ENCODE measurements around the gene CDC42BPG.
"Not testable (repeated sequence)": the region's sequence is repeated elsewhere in the genome, so short reads cannot be mapped to it uniquely, and the experiment has no call there.

Gene CDC42BPG

DNA sequence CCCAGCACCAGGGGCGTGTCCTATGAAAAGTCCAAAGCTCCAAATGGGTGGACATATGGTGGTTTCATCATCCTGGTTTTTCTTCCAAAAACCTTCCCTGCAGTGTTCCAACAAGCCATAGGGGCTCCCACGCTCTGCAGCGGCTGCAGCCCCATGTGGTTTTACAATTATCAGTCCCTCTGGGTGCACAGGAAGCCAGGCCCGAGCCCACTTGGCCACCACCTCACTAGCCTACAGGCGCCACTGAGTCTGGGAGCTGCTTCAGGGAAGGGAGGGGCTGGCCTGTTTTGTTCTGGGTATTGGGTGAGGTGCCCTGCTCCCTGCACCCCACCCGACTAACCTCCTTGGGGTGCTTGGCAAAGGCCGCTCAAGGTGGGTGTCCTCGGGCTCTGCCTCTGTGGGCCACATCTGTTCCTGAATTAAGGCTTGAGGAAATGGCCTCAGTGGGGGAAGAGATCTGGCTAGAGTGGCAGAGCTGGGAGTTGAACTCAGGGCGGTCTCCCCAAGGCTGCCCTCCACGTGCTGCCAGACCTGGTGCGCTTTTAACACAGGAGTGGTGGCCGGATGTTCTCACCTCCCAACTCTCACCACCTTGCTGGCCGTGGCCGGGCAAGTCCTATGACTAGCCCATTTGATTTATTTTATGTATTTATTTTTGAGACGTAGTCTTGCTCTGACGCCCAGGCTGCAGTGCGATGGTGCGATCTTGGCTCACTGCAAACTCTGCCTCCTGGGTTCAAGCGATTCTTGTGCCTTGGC lies 5.3 kb upstream of the CDC42BPG start:
- DNase-seq = peak in 1 of 14 donors; percentile 68

DNA sequence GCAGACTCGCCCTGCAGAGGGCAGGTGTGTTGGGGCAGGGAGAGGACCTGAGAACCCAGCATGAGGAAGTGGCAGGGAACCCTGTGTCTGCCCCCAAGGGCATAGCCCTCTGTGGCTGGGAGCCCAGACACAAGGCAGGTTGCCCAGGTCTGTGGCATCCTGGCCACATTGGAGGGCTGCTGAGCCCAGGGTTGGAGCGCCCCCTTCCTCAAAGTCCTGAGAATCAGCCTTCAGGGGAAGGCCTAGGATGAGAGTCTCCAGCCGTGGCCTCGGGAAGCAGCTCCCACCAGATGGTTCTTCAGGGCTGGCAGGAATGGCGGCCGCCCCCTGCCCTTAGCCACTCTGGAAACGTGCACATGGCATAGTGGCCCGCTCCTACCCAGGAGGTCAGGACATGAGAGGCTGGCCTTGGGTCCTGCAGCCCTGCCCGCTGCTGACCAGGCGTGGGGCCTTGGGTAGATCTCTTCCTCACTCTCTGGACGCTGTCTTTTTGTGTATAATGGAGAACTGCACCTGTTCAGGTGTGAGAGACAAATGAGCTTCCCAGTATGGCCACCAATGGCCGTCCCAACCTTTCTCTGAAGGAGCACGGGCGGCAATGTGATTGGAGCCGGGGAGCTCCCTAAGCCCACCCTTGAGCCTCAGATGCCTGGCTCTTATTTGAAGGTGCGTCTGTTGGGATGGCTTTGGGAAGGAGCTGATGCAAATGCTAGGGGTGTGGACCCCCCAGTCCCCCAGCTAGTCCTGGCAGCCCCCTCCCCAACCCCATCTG lies 4.6 kb upstream of the CDC42BPG start:
- DNase-seq = peak in 1 of 14 donors; percentile 55

DNA sequence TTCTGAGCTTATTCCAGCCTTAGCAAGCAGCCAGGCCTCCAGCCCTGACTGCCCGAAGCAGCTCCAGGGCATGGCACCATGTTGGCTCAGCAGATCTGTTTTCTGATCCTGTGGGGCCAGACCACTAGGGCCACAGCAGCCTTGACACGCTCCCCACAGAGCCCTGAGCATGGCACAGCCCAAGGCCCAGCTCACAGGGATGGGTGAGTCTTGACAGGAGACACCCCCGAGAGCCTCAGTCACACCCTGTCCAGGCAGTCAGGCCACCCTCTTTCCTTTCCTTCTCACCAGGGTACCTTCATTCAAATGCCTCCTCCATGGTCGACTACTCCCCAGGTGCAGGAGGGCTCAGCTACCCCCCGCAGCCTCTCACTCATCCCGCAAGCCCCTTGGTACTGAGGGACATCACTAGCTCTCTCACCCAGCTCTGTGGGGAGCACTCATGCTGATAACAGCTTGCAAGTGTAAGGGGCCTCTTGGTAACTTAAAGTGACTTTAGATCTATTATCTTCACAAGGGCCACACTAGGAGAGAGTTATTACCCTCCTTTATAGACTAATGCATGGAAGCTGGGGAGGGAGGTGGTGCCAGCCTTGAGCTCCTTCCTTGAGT lies 3.9 kb upstream of the CDC42BPG start:
- DNase-seq = no peak

DNA sequence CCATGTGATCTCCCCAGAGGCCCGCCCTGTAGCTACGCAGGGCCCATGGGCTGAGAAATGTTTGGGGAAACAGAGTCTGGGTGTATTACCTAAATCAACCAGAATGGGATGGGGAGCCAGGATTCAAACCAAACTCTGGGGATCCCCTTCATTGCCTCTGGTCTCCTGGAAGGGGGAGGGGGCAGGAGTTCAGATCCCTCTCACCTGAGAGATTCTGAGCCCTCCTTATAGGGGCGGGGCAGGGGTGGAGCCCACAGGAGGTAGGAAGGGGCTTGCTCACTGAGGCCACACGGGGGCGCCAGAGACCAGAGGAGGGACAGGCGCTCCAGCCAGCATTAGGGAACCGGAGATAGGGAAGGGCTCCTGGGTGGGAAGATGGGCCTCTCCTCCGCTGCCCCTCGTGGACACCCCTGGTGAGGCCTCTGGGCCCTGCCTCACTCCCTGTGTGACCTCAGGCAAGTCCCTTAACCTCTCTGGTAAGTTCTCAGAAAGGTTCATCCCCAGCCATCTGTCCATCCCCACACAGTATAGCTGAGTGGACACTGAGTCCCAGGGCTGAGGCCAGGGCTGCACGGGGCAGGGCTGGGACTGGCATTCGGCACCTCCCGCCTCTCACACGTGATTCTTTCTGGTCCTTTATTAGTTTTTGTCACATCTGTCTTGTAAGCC lies 2.7 kb upstream of the CDC42BPG start:
- DNase-seq = peak in 13 of 14 donors; percentile 36 to 89 (median 74)

DNA sequence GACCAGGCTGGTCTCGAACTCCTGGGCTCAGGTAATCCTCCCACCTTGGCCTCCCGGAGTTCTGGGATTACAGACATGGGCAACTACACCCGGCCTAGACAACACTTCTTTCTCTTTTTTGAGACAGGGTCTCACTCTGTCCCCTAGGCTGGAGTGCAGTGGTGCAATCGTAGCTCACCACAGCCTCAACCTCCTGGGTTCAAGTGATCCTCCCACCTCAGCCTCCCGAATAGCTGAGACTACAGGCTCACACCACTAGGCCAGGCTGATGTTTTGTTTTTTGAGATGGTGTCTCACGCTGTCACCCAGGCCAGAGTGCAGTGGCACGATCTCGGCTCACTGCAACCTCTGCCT lies 1.3 kb upstream of the CDC42BPG start:
- DNase-seq = not testable (repeated sequence)

DNA sequence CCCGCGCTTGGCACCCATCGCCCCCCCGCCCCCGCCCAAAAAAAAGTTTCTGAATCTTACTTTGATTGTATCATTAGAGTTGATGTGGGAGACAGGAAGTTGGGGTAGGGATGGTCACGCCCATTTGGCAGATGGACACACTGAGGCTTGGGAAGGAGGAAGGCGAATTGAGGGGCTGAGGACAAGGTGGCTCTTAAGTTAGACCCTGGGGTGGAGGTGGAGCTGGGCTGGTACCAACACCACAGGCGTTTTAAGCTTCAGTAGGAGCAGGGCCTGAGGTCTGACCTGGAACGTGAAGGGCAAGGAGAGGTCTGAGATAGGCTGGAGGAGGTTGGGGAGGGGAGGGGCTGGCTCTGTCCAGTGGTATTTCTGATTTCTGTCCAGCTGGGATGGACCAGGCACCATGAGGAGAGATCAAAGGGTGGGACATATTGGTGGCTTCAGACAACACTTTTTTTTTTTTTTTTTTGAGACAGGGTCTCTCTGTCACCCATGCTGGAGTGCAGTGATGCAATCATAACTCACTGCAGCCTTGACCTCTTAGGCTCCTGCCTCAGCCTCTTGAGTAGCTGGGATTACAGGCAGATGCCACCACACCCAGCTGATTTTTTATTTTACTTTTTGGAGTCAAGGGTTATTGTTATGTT lies 799 bp upstream of the CDC42BPG start:
- DNase-seq = no peak

DNA sequence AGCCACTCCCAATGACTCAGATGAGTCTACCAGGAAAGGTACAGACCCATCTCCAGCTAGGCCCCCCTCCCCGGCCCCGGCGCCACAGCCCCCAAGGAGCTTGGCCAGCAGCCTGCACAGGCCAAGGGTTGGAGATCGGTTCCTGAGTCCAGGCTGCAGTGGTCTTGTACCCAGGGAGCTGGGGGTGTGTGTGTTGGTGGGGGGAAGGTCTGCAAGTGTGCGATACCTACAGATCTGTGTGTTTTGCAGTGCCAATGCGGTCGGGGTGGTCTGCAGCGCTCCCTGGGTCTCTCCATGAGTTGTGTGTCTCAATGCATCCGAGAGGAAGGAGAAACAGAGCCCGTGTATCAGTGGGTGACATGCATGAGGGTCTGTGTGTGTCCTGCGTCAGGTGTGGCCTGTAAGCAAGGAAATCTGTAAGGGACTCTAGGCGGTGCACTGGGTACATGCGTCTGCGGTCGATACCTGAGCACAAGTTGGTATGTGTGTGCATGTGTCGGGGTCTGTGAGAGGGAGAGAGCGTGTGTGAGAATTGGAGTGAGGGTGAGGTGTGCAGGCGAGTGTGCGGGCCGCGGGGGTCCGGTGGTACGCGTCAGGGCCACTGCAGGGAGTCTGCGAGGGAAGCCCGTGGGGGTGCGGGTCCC lies 645 bp downstream of the CDC42BPG start:
- DNase-seq = peak in 1 of 14 donors; percentile 42

DNA sequence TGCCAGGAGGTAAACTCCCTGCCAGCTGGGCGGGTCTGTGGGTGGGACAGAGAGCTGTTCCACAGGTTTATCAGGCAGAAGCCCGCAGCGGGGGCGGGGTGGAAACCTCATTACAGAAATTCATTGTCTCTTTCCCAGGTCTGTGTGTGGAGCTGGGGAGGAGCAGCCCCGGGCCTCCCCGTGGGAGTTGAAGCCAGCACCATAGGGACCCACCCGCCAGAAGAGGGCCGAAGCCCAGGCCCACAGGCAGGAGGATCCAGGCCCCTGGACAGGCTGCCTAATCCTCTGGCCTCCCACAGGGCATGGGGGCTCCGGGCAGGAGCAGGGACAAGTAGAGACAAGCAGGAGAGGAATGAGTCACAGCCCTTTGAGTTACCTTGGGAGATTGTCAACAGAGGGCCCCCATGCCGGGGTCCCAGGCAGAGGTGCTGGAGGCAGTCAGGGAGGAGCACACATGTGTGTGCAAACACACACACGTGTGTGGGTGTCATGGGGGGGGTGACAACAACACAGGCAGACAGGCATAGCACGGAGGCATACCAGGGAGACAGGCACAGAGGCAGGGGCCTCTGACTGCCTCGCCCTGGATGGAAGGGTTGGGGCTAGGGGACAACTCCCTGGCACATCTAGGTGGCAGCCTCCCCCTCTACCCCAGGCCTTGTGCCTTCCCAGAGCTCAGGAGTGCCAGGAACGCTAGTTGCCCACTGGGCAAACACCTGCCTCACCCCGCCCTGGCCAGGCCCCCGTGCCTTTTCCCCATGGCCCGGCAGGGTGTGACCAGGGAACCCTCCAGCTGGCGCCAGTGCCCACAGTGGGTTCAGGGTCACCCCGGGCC lies 1.4 kb downstream of the CDC42BPG start:
- DNase-seq = peak in 1 of 14 donors; percentile 44

DNA sequence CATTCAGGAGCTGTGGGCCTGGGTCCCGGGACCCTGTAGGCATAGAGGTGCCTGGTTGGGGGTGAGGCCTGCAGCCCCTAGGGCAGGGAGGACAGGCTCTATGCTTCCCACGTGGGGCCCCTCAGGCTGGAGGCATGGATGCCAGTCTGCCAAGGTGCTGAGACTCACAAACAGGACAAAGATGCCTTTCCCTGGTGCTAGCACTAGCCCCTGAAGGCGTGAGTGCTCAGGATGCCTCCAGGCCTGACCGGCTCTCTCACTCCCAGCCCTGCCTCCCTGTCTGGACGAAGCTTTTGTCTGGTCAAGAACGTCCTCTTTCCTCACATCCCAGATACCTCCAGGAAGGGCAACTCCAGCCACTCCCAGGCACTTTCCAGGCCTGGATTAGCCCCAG lies 2.1 kb downstream of the CDC42BPG start:
- no peak for DNase-seq

DNA sequence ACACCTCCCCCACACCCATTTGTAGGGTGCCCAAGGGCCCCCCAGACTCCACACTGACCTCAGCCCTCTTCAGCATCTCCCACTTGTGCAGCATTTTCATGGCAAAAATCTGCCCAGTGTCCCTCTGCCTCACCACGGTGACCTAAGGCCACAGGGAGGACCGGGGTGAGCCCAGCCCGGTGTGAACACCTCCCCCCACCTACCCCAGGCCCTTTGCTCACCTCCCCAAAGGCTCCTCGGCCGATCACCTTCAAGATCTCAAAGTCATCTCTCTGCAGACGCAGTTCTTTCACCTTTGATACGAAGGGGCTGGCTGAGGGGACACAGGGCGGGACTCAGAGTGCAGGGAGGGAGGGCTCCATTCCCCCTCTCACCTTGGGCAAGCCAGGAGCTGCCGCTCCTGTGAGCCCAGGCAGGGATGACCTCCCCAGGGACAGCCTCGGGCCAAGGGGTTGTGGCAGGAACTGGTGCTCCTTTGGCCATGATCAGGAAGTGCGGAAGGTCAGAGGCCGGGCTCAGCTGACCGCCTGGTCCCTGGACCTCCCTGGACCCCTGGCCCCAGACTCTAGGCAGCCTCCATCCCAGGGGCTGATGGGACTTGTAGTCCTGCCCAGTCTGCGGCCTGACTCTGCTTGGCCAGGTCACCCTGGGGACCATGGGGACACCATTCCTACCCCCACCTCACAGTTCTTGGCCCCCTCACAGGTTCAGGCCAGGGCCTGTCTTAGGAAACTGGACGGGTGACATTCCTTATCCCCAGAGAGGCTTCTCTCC lies 2.7 kb downstream of the CDC42BPG start:
- no peak for DNase-seq

DNA sequence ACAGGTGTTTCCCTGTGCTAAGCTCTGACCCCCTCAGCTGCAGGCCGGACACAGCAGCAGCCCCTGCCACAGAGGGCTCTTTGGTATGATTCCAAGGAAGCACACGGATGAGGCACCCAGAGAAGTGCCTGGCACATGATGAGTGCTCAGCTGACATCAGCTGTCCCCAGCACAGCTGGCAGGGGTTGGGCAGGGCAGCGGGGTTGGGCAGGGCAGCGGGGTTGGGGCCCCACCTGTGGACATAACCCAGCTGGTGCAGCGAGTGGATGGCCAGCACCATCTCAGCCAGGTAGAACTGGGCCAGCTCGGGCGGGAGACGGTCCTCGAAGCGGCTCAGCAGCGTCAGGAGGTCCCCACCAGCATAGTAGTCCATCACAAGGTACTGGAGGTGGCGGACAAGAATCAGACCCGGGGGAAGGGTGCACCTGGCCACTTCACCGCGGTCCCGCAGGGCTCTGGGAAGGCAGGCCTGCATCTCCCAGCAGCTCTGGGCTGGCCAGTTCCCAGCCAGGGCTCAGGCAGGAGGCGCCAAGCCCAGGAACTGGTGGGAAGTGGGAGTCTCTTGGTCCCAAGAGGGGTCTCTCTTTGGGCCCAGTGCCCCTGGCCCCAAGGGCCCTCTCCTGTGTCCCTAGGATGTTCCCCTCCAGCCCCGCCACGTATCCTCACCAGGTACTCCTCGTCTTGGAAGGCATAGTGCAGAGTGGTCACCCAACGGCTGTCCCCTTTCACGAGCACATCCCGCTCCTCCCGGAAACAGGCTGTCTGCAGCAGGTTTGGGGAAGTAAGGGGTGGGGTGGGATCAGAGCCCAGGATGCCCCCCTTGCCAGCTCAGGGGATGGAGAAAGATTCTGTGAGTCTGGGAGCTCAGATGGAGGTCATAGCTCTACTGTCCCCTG lies 4.3 kb downstream of the CDC42BPG start:
- DNase-seq = no peak

DNA sequence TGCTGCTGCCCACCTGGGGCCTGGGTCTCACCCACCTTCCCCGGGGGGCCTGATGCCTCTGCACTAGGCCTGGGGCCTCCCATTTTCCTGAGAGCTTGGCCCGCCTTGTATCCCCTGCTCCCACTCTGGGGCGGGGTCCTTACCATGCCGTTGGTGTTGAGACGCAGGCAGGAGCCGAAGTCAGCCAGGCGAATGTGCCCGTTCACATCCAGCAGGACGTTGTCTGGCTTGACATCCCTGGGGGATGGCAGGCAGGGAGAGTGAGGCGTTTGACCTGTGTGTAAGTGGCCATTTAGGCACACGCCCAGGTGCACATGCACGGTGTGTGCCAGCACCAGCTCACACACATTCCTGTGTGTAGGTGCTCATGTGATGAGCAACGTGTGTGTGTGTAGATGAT lies 5.1 kb downstream of the CDC42BPG start:
- no peak for DNase-seq

DNA sequence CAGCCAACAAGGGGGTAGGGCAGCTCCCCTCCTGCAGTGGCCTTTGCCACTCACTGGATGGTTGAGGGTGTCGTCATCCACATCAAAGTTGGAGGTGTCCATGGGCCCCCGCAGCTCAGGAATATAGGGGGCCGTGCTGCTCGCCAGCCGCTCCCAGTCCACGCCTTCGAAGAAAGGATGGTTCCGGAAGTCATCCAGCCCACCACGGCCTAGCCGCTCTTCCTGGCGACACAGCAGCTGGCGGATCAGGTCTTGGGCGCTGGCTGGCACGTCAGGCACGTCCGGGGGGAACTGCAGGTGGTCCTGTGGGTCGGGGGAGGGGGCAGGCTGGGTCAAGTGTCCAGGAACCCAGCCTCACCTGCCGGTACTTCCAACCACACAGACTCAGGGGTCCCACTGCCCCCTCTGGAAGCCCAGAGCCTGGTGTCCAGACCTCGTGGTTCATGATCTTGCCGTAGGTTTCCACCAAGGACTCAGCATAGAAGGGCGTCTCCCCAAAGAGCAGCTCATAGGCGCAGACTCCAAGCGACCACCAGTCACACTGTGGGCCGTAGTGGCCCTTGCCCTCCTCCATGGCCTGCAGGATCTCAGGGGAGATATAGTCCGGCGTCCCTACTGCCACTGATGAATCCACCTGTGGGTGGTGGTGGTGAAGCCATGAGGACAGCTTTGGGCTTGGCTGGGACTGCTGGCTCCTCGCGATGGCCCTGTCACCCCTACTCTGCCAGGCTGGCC lies 5.7 kb downstream of the CDC42BPG start:
- no peak for DNase-seq

DNA sequence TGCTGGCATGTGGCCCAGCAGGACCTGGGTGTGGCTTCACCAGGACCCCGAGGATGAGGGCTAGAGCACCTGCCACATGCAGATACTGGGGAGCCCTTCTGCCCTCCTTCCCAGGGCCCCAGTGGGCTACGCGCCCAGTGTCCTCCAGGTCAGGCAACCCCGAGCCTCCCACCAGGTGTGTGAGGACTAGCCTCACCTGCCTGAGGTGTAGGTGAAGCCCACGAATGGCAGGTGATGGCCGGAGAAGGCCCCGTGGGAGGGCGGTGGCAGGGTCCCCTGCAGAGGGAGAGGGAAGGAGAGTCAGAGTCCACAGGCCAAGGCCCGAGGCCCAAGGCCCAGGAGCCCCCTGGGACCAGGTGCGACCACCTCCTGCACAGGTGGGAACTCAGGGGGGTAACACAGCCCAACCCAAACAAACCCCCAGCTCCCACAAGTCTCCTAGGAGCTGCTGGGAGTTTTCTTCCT lies 6.5 kb downstream of the CDC42BPG start:
- DNase-seq = no peak

DNA sequence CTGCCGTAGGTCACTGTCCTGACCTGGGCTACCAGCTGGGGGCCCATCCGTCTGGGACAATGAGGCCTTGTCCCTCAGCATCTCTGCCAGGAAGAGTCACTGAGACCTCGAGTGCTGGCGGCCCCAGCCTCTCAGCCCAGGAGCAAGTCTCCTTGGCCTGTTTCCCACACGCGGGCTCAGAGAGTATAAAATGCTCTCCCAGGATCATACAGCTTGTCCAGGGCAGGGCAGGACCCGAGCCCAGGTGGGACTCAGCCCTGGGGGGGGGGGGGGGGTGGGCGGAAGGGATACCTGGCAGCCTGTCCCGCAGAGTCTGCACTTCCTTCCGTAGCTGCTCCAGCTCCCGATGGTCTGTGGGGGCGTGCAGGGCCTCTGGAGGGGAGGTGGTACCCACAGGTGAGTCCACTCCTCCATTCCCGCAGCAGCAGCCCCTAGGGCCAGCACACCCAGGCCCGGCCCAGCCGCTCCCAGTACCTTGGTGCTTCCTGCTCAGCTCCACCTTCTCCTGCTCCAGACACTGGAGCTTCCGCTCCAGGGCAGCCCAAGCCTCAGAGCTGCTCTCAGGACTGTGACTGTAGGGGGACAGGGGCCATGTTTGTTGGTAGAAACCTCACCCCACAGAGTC lies 7.9 kb downstream of the CDC42BPG start:
- DNase-seq = no peak

DNA sequence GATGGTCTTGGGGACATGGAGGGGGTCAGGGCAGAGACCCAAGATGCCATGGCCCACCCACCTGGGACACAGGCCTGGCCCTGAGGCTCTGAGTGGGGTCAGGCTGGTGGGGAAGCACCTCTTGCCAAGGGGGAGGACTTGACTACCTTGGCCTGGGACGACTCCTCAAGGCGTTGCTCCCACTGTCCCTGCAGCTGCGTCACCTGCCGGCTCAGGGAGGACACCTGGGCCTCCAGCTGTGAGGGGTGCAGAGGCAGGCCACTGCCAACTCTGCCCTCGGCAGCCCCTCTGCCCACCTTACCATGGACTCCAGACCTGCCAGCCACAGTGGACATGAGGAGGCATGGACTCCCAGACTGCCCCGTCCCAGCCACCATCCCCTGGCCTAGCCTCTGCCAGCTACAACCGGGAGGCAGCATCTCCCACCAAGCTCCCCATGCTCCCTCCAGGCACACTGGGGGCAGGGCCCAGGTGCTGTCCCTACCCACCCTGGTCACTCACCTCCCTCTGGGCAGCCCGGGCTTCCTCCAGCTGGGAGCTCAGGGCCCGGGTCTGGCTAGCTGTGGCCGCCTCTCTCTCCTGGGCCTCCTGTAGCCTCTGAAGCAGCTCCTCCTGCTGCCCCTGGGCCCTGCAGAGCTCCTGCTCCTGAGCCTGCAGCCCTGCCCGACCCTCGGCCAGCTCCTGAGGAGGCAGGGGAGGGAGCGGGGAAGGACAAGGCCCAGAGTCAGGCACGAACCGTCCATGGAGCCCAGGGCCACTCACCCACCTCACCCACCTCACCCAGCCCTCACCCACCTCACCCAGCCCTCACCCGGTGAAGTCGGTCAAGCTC lies 8.6 kb downstream of the CDC42BPG start:
- DNase-seq = no peak

Data from C1 segment of cervical spinal cord (tissue), 14 donors.